Ureter (tissue), 1 donor: ENCODE data around the gene MCC. TPM values are rescaled to one million over a fixed set of nuclear protein-coding genes. Genes with fewer than 3 reads are reported as not detected.

ENCODE experiments used
- DNase-seq: peaks from one replicate; pipeline ENCODE4 v3.0.0-alpha.2; 2020; ENCODE audit warnings: low spot score
- total RNA-seq: library from RNA; stranded (reverse); gene quantifications from one replicate; pipeline ENCODE4 v1.2.4, GENCODE V29; 2023
- donor health status: DM: yes; HTN: yes; CAD: no.

Gene MCC
- total RNA-seq, 1 donor from 2014 or later = 88.8 TPM

GRCh38 chr5:113147101-113147508, 341.1 kb downstream of the MCC start:
- DNase-seq = no peak

GRCh38 chr5:113145757-113146387, 342.4 kb downstream of the MCC start:
- no peak for DNase-seq

GRCh38 chr5:113142186-113142585, 346.1 kb downstream of the MCC start:
- DNase-seq = no peak

- no peak for DNase-seq
Measured at GRCh38 chr5:113140837-113141671, 347.2 kb downstream of the MCC start.

- DNase-seq = no peak
Measured at GRCh38 chr5:113133211-113133975, 354.9 kb downstream of the MCC start.

GRCh38 chr5:113132564-113132963, 355.7 kb downstream of the MCC start:
- no peak for DNase-seq

- no peak for DNase-seq
Measured at GRCh38 chr5:113128641-113129330, 359.5 kb downstream of the MCC start.

- DNase-seq = no peak
Measured at GRCh38 chr5:113128082-113128481, 360.2 kb downstream of the MCC start.

GRCh38 chr5:113127021-113127420, 361.2 kb downstream of the MCC start:
- no peak for DNase-seq

- no peak for DNase-seq
Measured at GRCh38 chr5:113125371-113125770, 362.9 kb downstream of the MCC start.

- DNase-seq = no peak
Measured at GRCh38 chr5:113124914-113125313, 363.3 kb downstream of the MCC start.

- DNase-seq = no peak
Measured at GRCh38 chr5:113124265-113124664, 364.0 kb downstream of the MCC start.

- no peak for DNase-seq
Measured at GRCh38 chr5:113123618-113124017, 364.6 kb downstream of the MCC start.

GRCh38 chr5:113122053-113122452, 366.2 kb downstream of the MCC start:
- no peak for DNase-seq

- peak; percentile 52 for DNase-seq
Measured at GRCh38 chr5:113119246-113119924, 368.9 kb downstream of the MCC start.

- DNase-seq = no peak
Measured at GRCh38 chr5:113118765-113119164, 369.5 kb downstream of the MCC start.

GRCh38 chr5:113118298-113118697, 370.0 kb downstream of the MCC start:
- DNase-seq = no peak

- no peak for DNase-seq
Measured at GRCh38 chr5:113117543-113118115, 370.6 kb downstream of the MCC start.

GRCh38 chr5:113115956-113116355, 372.3 kb downstream of the MCC start:
- no peak for DNase-seq

GRCh38 chr5:113115061-113115460, 373.2 kb downstream of the MCC start:
- DNase-seq = no peak

GRCh38 chr5:113114559-113114958, 373.7 kb downstream of the MCC start:
- no peak for DNase-seq
